ENCODE data around the gene LRRN2.

GRCh38 chr1:204651843-204652421 is 33.6 kb downstream of the LRRN2 start:
- TF ChIP-seq CTCF (IDR thresholded peaks at IDR 0.05) (no peak), POLR2A (IDR thresholded peaks at IDR 0.05) (no peak)
